HepG2 (cell line): ENCODE measurements around the gene IQGAP3. TPM values are rescaled to one million over a fixed set of nuclear protein-coding genes. Genes with fewer than 3 reads are reported as not detected.

Experiments used
- FOXK2 ChIP-seq: fragments of 450-650 bp; IDR thresholded peaks from 2 replicates; pipeline ENCODE4 v1.6.1; 2016
- MEF2D ChIP-seq: sonication (generic); formaldehyde crosslinking; IDR thresholded peaks from 2 replicates; pipeline ENCODE4 v1.5.1; 2020; ENCODE audit warnings: mild to moderate bottlenecking, missing genetic modification reagents
- NCOA5 ChIP-seq: sonication (generic); formaldehyde crosslinking; IDR thresholded peaks from 2 replicates; pipeline ENCODE4 v1.4.0; 2020; ENCODE audit warnings: missing genetic modification reagents
- RORA ChIP-seq: sonication (generic); formaldehyde crosslinking; IDR thresholded peaks from 2 replicates; pipeline ENCODE4 v1.5.0; 2020; ENCODE audit warnings: mild to moderate bottlenecking, missing genetic modification reagents, moderate library complexity
- SIN3B ChIP-seq: fragments of 150-350 bp; IDR thresholded peaks from 2 replicates; pipeline ENCODE4 v1.6.1; 2014; ENCODE audit warnings: low read length
- SP2 ChIP-seq: sonication (generic); formaldehyde crosslinking; IDR thresholded peaks from 2 replicates; pipeline ENCODE4 v1.5.1; 2020; ENCODE audit warnings: mild to moderate bottlenecking, missing genetic modification reagents
- SRF ChIP-seq: IDR thresholded peaks from 2 replicates; pipeline ENCODE4 v1.6.1; 2011; ENCODE audit warnings: mild to moderate bottlenecking, low read depth, low read length, moderate library complexity
- YEATS4 ChIP-seq: sonication (generic); formaldehyde crosslinking; IDR thresholded peaks from 2 replicates; pipeline ENCODE4 v1.4.0; 2020; ENCODE audit warnings: missing genetic modification reagents, borderline replicate concordance
- ZFP90 ChIP-seq: sonication (generic); formaldehyde crosslinking; IDR thresholded peaks from 2 replicates; pipeline ENCODE4 v1.8.0; 2022; ENCODE audit warnings: missing genetic modification reagents, mild to moderate bottlenecking, inconsistent platforms, borderline replicate concordance
- ZNF382 ChIP-seq: sonication (generic); formaldehyde crosslinking; IDR thresholded peaks from 2 replicates; pipeline ENCODE4 v1.5.0; 2020; ENCODE audit warnings: missing genetic modification reagents, mild to moderate bottlenecking, borderline replicate concordance
- ZNF605 ChIP-seq: sonication (generic); formaldehyde crosslinking; IDR thresholded peaks from 2 replicates; pipeline ENCODE4 v1.8.0; 2022; ENCODE audit warnings: mild to moderate bottlenecking, missing genetic modification reagents
- polyA plus RNA-seq, 8 experiments: library from polyadenylated mRNA; depleted of rRNA in 3 of 8; stranded (reverse) in 7 of 8; unstranded in 1 of 8; fragments of >200 nt; fragmentation: Illumina TruSeq in 4 of 8; extraction: Trizol in 4 of 8; gene quantifications; 2 replicates each; pipeline versions ENCODE4 v1.2.1 to v1.2.3, GENCODE V29; 2011 to 2016; ENCODE audit warnings: low read depth in 4 of 8, missing spikeins in 1 of 8, mixed read lengths in 1 of 8; ENCODE audit not compliant: insufficient read depth in 1 of 8
- total RNA-seq, 5 experiments: library from RNA; depleted of rRNA; stranded (reverse); fragments of >200 nt; fragmentation: Illumina TruSeq; extraction: Trizol; gene quantifications; 2 replicates each; pipeline ENCODE4 v1.2.3, GENCODE V29; 2016; ENCODE audit warnings: low read depth in 1 of 5
- TF ChIP-seq, protein P1 (sequence below): IDR thresholded peaks from 2 replicates; pipeline ENCODE4 v1.6.1; 2016; ENCODE audit warnings: low read depth, control low read depth
- TF ChIP-seq, protein P2 (sequence below): sonication (generic); formaldehyde crosslinking; conservative IDR thresholded peaks from 2 replicates; pipeline ENCODE4 v1.5.0; 2020; ENCODE audit warnings: missing genetic modification reagents
- TF ChIP-seq, protein P3 (sequence below), 2 experiments: fragments of 450-650 bp in 1 of 2; sonication (generic) in 1 of 2; formaldehyde crosslinking in 1 of 2; IDR thresholded peaks; 2 replicates each; pipeline versions ENCODE4 v1.6.1 to v1.8.0; 2016 to 2022; ENCODE audit warnings: antibody characterized with exemption in 1 of 2, mild to moderate bottlenecking in 1 of 2, missing genetic modification reagents in 1 of 2
- TF ChIP-seq, protein P4 (sequence below): sonication (generic); formaldehyde crosslinking; IDR thresholded peaks from 2 replicates; pipeline ENCODE4 v1.5.0; 2020; ENCODE audit warnings: mild to moderate bottlenecking, missing genetic modification reagents

IQGAP3 gene
- total and polyA plus RNA-seq, 2 of the 13 experiments (the other 11 are each of a cell fraction or from before 2014, with no cell fraction given): 13.5 to 14.1 TPM

DNA sequence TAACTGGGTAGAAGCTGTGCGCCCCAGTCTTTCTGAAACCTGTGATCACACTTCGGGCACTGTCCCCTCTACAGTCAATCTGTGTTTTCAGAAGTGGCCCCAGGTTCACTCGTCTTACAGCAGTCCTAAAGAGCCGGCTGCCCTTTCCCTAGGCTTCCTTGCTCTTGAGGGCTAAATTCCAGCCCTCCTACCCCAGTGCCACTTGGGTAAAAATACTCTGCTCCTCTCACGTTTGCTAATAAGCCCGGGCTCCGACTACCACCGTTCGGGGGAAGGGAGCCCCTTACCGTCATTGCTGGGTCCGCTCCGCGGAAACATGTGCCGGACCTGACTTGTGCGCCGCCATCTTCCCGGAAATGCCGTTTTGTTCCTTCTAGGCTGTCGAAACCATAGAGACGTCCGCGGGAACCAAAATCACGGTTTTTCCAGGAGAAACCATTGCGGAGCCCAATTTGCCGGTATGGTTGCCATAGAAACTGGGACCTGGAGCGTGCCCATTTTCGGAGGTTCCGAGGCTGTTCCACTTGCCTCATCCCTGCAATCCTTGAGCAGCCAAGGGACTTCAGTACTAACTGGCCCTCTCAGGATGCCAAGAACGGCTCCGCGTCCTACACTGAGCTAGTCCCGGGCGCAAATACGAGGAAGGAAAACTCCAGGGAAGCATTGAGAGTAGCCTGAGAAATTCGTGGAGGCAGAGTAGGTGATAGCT, 28.9 kb upstream of the IQGAP3 start, which contains the start of gene GPATCH4 (continued):
- TF ChIP-seq, protein P1, sequence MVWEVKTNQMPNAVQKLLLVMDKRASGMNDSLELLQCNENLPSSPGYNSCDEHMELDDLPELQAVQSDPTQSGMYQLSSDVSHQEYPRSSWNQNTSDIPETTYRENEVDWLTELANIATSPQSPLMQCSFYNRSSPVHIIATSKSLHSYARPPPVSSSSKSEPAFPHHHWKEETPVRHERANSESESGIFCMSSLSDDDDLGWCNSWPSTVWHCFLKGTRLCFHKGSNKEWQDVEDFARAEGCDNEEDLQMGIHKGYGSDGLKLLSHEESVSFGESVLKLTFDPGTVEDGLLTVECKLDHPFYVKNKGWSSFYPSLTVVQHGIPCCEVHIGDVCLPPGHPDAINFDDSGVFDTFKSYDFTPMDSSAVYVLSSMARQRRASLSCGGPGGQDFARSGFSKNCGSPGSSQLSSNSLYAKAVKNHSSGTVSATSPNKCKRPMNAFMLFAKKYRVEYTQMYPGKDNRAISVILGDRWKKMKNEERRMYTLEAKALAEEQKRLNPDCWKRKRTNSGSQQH (CRISPR knock-in tag): peak; percentile 94; the same call in 1 of the 2 replicates
- TF ChIP-seq ZNF605 (CRISPR knock-in tag): peak; percentile 40; the same call in 1 of the 2 replicates
- no peak for TF ChIP-seq ZFP90 (CRISPR knock-in tag)
- TF ChIP-seq ZNF382 (CRISPR knock-in tag): no peak
- TF ChIP-seq FOXK2: no peak
- TF ChIP-seq, protein P2, sequence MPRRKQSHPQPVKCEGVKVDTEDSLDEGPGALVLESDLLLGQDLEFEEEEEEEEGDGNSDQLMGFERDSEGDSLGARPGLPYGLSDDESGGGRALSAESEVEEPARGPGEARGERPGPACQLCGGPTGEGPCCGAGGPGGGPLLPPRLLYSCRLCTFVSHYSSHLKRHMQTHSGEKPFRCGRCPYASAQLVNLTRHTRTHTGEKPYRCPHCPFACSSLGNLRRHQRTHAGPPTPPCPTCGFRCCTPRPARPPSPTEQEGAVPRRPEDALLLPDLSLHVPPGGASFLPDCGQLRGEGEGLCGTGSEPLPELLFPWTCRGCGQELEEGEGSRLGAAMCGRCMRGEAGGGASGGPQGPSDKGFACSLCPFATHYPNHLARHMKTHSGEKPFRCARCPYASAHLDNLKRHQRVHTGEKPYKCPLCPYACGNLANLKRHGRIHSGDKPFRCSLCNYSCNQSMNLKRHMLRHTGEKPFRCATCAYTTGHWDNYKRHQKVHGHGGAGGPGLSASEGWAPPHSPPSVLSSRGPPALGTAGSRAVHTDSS (CRISPR knock-in tag): no peak
- TF ChIP-seq NCOA5 (CRISPR knock-in tag): no peak
- TF ChIP-seq, protein P3, sequence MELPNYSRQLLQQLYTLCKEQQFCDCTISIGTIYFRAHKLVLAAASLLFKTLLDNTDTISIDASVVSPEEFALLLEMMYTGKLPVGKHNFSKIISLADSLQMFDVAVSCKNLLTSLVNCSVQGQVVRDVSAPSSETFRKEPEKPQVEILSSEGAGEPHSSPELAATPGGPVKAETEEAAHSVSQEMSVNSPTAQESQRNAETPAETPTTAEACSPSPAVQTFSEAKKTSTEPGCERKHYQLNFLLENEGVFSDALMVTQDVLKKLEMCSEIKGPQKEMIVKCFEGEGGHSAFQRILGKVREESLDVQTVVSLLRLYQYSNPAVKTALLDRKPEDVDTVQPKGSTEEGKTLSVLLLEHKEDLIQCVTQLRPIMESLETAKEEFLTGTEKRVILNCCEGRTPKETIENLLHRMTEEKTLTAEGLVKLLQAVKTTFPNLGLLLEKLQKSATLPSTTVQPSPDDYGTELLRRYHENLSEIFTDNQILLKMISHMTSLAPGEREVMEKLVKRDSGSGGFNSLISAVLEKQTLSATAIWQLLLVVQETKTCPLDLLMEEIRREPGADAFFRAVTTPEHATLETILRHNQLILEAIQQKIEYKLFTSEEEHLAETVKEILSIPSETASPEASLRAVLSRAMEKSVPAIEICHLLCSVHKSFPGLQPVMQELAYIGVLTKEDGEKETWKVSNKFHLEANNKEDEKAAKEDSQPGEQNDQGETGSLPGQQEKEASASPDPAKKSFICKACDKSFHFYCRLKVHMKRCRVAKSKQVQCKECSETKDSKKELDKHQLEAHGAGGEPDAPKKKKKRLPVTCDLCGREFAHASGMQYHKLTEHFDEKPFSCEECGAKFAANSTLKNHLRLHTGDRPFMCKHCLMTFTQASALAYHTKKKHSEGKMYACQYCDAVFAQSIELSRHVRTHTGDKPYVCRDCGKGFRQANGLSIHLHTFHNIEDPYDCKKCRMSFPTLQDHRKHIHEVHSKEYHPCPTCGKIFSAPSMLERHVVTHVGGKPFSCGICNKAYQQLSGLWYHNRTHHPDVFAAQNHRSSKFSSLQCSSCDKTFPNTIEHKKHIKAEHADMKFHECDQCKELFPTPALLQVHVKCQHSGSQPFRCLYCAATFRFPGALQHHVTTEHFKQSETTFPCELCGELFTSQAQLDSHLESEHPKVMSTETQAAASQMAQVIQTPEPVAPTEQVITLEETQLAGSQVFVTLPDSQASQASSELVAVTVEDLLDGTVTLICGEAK (IDR thresholded peaks at IDR 0.05): no peak
- TF ChIP-seq, protein P3 (CRISPR knock-in tag; IDR thresholded peaks at IDR 0.05): peak; percentile 80
- no peak for TF ChIP-seq SP2 (CRISPR knock-in tag)
- no peak for TF ChIP-seq RORA (CRISPR knock-in tag)
- peak; percentile 72; the same call in 1 of the 2 replicates for TF ChIP-seq SRF
- TF ChIP-seq MEF2D (CRISPR knock-in tag): peak; percentile 1; the same call in 1 of the 2 replicates
- TF ChIP-seq YEATS4: peak; percentile 95; the same call in 1 of the 2 replicates
- TF ChIP-seq SIN3B: peak; percentile 73; the same call in 1 of the 2 replicates
- TF ChIP-seq, protein P4, sequence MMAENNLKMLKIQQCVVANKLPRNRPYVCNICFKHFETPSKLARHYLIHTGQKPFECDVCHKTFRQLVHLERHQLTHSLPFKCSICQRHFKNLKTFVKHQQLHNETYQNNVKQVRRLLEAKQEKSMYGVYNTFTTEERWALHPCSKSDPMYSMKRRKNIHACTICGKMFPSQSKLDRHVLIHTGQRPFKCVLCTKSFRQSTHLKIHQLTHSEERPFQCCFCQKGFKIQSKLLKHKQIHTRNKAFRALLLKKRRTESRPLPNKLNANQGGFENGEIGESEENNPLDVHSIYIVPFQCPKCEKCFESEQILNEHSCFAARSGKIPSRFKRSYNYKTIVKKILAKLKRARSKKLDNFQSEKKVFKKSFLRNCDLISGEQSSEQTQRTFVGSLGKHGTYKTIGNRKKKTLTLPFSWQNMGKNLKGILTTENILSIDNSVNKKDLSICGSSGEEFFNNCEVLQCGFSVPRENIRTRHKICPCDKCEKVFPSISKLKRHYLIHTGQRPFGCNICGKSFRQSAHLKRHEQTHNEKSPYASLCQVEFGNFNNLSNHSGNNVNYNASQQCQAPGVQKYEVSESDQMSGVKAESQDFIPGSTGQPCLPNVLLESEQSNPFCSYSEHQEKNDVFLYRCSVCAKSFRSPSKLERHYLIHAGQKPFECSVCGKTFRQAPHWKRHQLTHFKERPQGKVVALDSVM (CRISPR knock-in tag): peak; percentile 53; the same call in 1 of the 2 replicates
